PC-9 (cell line): ENCODE measurements around the gene MINDY1.

Source experiments
- CTCF ChIP-seq: fragments of 200-600 bp; sonication (generic); conservative IDR thresholded peaks from 2 replicates; pipeline ENCODE4 v1.6.1; 2017; ENCODE audit warnings: mixed run types, antibody characterized with exemption, mild to moderate bottlenecking, moderate library complexity
- EZH2 ChIP-seq: fragments of 200-600 bp; sonication (generic); IDR thresholded peaks from 2 replicates; pipeline ENCODE4 v1.8.0; 2017; ENCODE audit warnings: antibody characterized with exemption, low read depth

GRCh38 chr1:151000408-151000807 is 6.3 kb downstream of the MINDY1 start:
- TF ChIP-seq CTCF (no peak), EZH2 (no peak)
